IMR-90 (cell line): ENCODE data around the gene SPRED2. TPM values are rescaled to one million over a fixed set of nuclear protein-coding genes. Genes with fewer than 3 reads are reported as not detected.
A peak's percentile ranks its signal among the peaks of the same experiment; 100 is the strongest.

Experiments
- ATAC-seq: fragments of 200-7000 bp; cut with Tn5 transposase; 2 replicates; pipeline ENCODE4 v1.9.1; 2020; ENCODE audit warnings: low read depth, mild to moderate bottlenecking, moderate library complexity
- BruUV-seq: library from RNA; stranded (reverse); fragments of 400-500 nt; replicated peaks from 2 replicates; lab custom pipeline; 2021; lab: Mats Ljungman, UMichigan
- CTCF ChIA-PET: fragments of 300-600 bp; formaldehyde crosslinking; extraction: SDS; loops from one replicate; lab custom pipeline; 2021; ENCODE audit warnings: antibody characterized with exemption; lab: Yijun Ruan, JAX
- POLR2A ChIA-PET: fragments of 300-600 bp; sonication (Branson Sonifier 250); formaldehyde crosslinking; loops from one replicate; lab custom pipeline; 2022; ENCODE audit warnings: antibody characterized with exemption; ENCODE audit not compliant: unreplicated experiment; lab: Charles Lee
- DNase-seq: peaks from one replicate; pipeline ENCODE4 v3.0.0; 2013
- H2AFZ ChIP-seq: replicated peaks from 2 replicates; pipeline ENCODE3; 2013; ENCODE audit warnings: low read length, mild to moderate bottlenecking; ENCODE audit not compliant: poor library complexity
- H2AK5ac ChIP-seq: 2 replicates; pipeline ENCODE4 v1.6.1; 2013; ENCODE audit warnings: low read depth, low read length, inconsistent platforms
- H2AK9ac ChIP-seq: replicated peaks from 2 replicates; pipeline ENCODE3; 2013; ENCODE audit warnings: mild to moderate bottlenecking, low read depth, low read length, moderate library complexity; ENCODE audit not compliant: poor library complexity
- H2BK120ac ChIP-seq: 2 replicates; pipeline ENCODE4 v1.6.1; 2013; ENCODE audit warnings: low read depth, low read length, inconsistent platforms
- H2BK15ac ChIP-seq: 3 replicates; pipeline ENCODE4 v1.6.1; 2013; ENCODE audit warnings: low read depth, low read length, inconsistent platforms
- H2BK20ac ChIP-seq: 2 replicates; pipeline ENCODE4 v1.6.1; 2013; ENCODE audit warnings: low read depth, mild to moderate bottlenecking, inconsistent platforms, low read length, moderate library complexity
- H2BK5ac ChIP-seq: 2 replicates; pipeline ENCODE4 v1.6.1; 2013; ENCODE audit warnings: mild to moderate bottlenecking, low read depth, low read length, inconsistent platforms; ENCODE audit not compliant: poor library complexity, severe bottlenecking
- H3K14ac ChIP-seq: replicated peaks from 2 replicates; pipeline ENCODE4 v1.6.1; 2013; ENCODE audit warnings: low read depth, low read length, inconsistent platforms
- H3K18ac ChIP-seq: 2 replicates; pipeline ENCODE4 v1.6.1; 2013; ENCODE audit warnings: low read depth, low read length, control low read depth
- H3K23ac ChIP-seq: 2 replicates; pipeline ENCODE4 v1.6.1; 2013; ENCODE audit warnings: low read depth, low read length, inconsistent platforms
- H3K27ac ChIP-seq: 2 replicates; pipeline ENCODE4 v1.5.1; 2013; ENCODE audit warnings: mild to moderate bottlenecking, control low read depth, low read length; ENCODE audit not compliant: insufficient read depth
- H3K27me3 ChIP-seq: 2 replicates; pipeline ENCODE4 v1.6.1; 2013; ENCODE audit warnings: low read length; ENCODE audit not compliant: control insufficient read depth, insufficient read depth
- H3K36me3 ChIP-seq: 2 replicates; pipeline ENCODE4 v1.6.1; 2013; ENCODE audit warnings: low read length, mixed read lengths; ENCODE audit not compliant: control insufficient read depth, insufficient read depth
- H3K4ac ChIP-seq: 2 replicates; pipeline ENCODE4 v1.6.1; 2013; ENCODE audit warnings: low read depth, low read length, inconsistent platforms
- H3K4me1 ChIP-seq: 2 replicates; pipeline ENCODE4 v1.6.1; 2013; ENCODE audit warnings: low read length, mixed read lengths; ENCODE audit not compliant: control insufficient read depth, insufficient read depth
- H3K4me2 ChIP-seq: 2 replicates; pipeline ENCODE4 v1.6.1; 2013; ENCODE audit warnings: low read depth, mild to moderate bottlenecking, control low read depth, low read length, moderate library complexity
- H3K4me3 ChIP-seq: 2 replicates; pipeline ENCODE4 v1.5.1; 2013; ENCODE audit warnings: low read depth, mild to moderate bottlenecking, control low read depth, low read length, moderate library complexity; ENCODE audit not compliant: insufficient read depth
- H3K56ac ChIP-seq: 2 replicates; pipeline ENCODE4 v1.6.1; 2013; ENCODE audit warnings: low read length, inconsistent platforms; ENCODE audit not compliant: insufficient read depth; ENCODE audit errors: extremely low read depth
- H3K79me1 ChIP-seq, 2 experiments: 2 replicates each; pipeline ENCODE4 v1.6.1; 2013; ENCODE audit warnings: low read length in 2 of 2, inconsistent platforms in 1 of 2, low read depth in 1 of 2
- H3K9ac ChIP-seq: 2 replicates; pipeline ENCODE4 v1.6.1; 2013; ENCODE audit warnings: low read depth, low read length, control low read depth
- H3K9me1 ChIP-seq: 2 replicates; pipeline ENCODE4 v1.6.1; 2013; ENCODE audit warnings: low read length, inconsistent platforms; ENCODE audit not compliant: insufficient read depth
- H3K9me3 ChIP-seq: 2 replicates; pipeline ENCODE4 v1.6.1; 2013; ENCODE audit warnings: low read length; ENCODE audit not compliant: control insufficient read depth, insufficient read depth
- H4K20me1 ChIP-seq: 2 replicates; pipeline ENCODE4 v1.6.1; 2013; ENCODE audit warnings: low read length, inconsistent platforms; ENCODE audit not compliant: insufficient read depth
- H4K5ac ChIP-seq: 2 replicates; pipeline ENCODE4 v1.6.1; 2013; ENCODE audit warnings: mild to moderate bottlenecking, low read depth, low read length, control low read depth
- H4K8ac ChIP-seq, 2 experiments: 2 replicates each; pipeline ENCODE4 v1.6.1; 2013; ENCODE audit warnings: low read depth in 2 of 2, low read length in 2 of 2, control low read depth in 1 of 2, inconsistent platforms in 1 of 2
- H4K91ac ChIP-seq: 2 replicates; pipeline ENCODE4 v1.6.1; 2013; ENCODE audit warnings: low read depth, low read length, inconsistent platforms; ENCODE audit not compliant: insufficient read depth
- CTCF ChIP-seq: conservative IDR thresholded peaks from 2 replicates; pipeline ENCODE4 v1.5.1; 2012; ENCODE audit warnings: mild to moderate bottlenecking, low read depth, low read length, improper control_type of control experiment
- ELK1 ChIP-seq: fragments of 150-350 bp; IDR thresholded peaks from 2 replicates; pipeline ENCODE4 v1.6.1; 2016; ENCODE audit warnings: low read depth, mild to moderate bottlenecking, low read length, moderate library complexity, borderline replicate concordance
- RAD21 ChIP-seq: IDR thresholded peaks from 2 replicates; pipeline ENCODE4 v1.6.1; 2012; ENCODE audit warnings: low read length, improper control_type of control experiment
- WGBS, 2 experiments: methylation state at CpG; one replicate each; pipeline versions ENCODE4 v1.1.5 to v1.1.7; 2013; ENCODE audit warnings: missing lambda C conversion rate in 2 of 2; ENCODE audit not compliant: insufficient read length in 1 of 2; ENCODE audit errors: extremely low coverage in 2 of 2; 5-methylcytosine and 5-hydroxymethylcytosine counted together
- dilution Hi-C: fragments of 300-500 bp; cut with HindIII; formaldehyde crosslinking; loops from one replicate; pipeline ENCODE4 v1.14.3; 2018; ENCODE audit warnings: low sequenced_read_pairs; ENCODE audit not compliant: unreplicated experiment
- in situ Hi-C: fragments of 300-500 bp; cut with MboI; formaldehyde crosslinking; loops from 3 replicates; pipeline ENCODE4 v1.14.3; 2019; ENCODE audit warnings: low sequenced_read_pairs, inconsistent platforms, mixed read lengths
- intact Hi-C: fragments of 100-400 bp; cut with micrococcal nuclease; formaldehyde crosslinking; loops from 2 replicates; pipeline ENCODE4 v1.10.0; 2022
- polyA plus RNA-seq, 3 experiments: library from polyadenylated mRNA; depleted of rRNA; stranded (reverse); fragments of >200 nt; gene quantifications; 2 replicates each; pipeline ENCODE4 v1.2.3, GENCODE V29; 2012; ENCODE audit warnings: low replicate concordance in 1 of 3
- total RNA-seq: library from RNA; depleted of rRNA; stranded (reverse); fragments of >200 nt; gene quantifications from 2 replicates; pipeline ENCODE4 v1.2.3, GENCODE V29; 2012

SPRED2 gene
- total and polyA plus RNA-seq, 2 of the 4 experiments (the other 2 are of a cell fraction) = 4.8 to 18.7 TPM

GRCh38 chr2:65277791-65278483 is 154.5 kb downstream of the SPRED2 start:
- CTCF ChIA-PET = interaction anchor here (0.7 to 1.0 kb wide), 2 partner anchors 8 to 19 kb away, joined by 3 to 4 read pairs; no protein-coding TSS in a partner anchor
- H3K56ac ChIP-seq = no peak overlapping the region

More at GRCh38 chr2:65277791-65278483, 154.5 kb downstream of the SPRED2 start:
- no peaks in the 10 kb centered on the region for H3K79me1 ChIP-seq
- H3K9me3 ChIP-seq = no peaks in the 10 kb centered on the region
- no peak overlapping the region for H4K91ac ChIP-seq
- H3K4me1 ChIP-seq = peaks cover 7% of the 10 kb centered on the region
- no peak overlapping the region for H2AK5ac ChIP-seq
- POLR2A ChIA-PET = no interaction called here
- intact Hi-C loops = no loop called here
- no TSS peak for BruUV-seq
- H3K36me3 ChIP-seq = peaks cover 2% of the 10 kb centered on the region
- H3K9me1 ChIP-seq = peaks cover 16% of the 10 kb centered on the region; the same call in 1 of the 2 replicates
- H3K4ac ChIP-seq = 0 out of 2 replicates have a peak overlapping the region, but pooled peaks have one; percentile 1
- peaks cover 4% of the 10 kb centered on the region; the same call in 1 of the 2 replicates for H4K20me1 ChIP-seq
- dilution Hi-C loops = no loop called here
- no peak overlapping the region for H3K27ac ChIP-seq
- H3K4me3 ChIP-seq = no peak overlapping the region
- peak overlapping the region; percentile 26; the same call in 1 of the 2 replicates for H3K14ac ChIP-seq
- no peak overlapping the region for H3K18ac ChIP-seq
- no peak overlapping the region for H4K8ac ChIP-seq
- WGBS, 2 experiments = no CpG with 5 or more reads among the region's 5 CpGs
- DNase-seq (peak; percentile 64), ATAC-seq (peak; percentile 35)
- no peak overlapping the region for H2BK20ac ChIP-seq
- no peaks in the 10 kb centered on the region for H3K27me3 ChIP-seq
- H2BK5ac ChIP-seq = no peak overlapping the region
- H3K23ac ChIP-seq = no peak overlapping the region
- H4K5ac ChIP-seq = no peak overlapping the region
- no peak overlapping the region for H3K9ac ChIP-seq
- H3K4me2 ChIP-seq = no peak overlapping the region
- no peak overlapping the region for H2BK15ac ChIP-seq
- peak; percentile 20; the same call in 1 of the 2 replicates for TF ChIP-seq RAD21
- no peak for TF ChIP-seq ELK1
- TF ChIP-seq CTCF = peak; percentile 19; the same call in 1 of the 2 replicates
- no peak overlapping the region for H2AK9ac ChIP-seq
- peak overlapping the region; percentile 47 for H2AFZ ChIP-seq
- in situ Hi-C loops = no loop called here
- no peak overlapping the region for H2BK120ac ChIP-seq
